CD4-positive, CD25-positive, alpha-beta regulatory T cell (primary cell): ENCODE measurements around the gene GRM5. TPM values are rescaled to one million over a fixed set of nuclear protein-coding genes. Genes with fewer than 3 reads are reported as not detected.
"Not testable (repeated sequence)": the region's sequence is repeated elsewhere in the genome, so short reads cannot be mapped to it uniquely, and the experiment has no call there.

ENCODE experiments used
- ATAC-seq, 2 donors: fragments of 150-1000 bp; cut with Tn5 transposase; one replicate each; pipeline ENCODE4 v1.10.0; 2021; ENCODE audit warnings: low read depth in 2 of 2, moderate number of reproducible peaks in 2 of 2, moderate library complexity in 1 of 2
- DNase-seq, 3 donors: peaks; one replicate each; pipeline versions ENCODE4 v3.0.0 to v3.0.0-alpha.2; 2012 to 2022; ENCODE audit warnings: mixed read lengths in 1 of 3
- H3K27ac ChIP-seq: one replicate; pipeline ENCODE4 v1.7.0; 2013; ENCODE audit warnings: mild to moderate bottlenecking, low read length; ENCODE audit not compliant: insufficient read depth, poor library complexity, severe bottlenecking
- H3K27me3 ChIP-seq: one replicate; pipeline ENCODE4 v1.7.0; 2013; ENCODE audit warnings: low read length; ENCODE audit not compliant: control insufficient read depth, insufficient read depth
- H3K36me3 ChIP-seq: one replicate; pipeline ENCODE4 v1.7.0; 2013; ENCODE audit warnings: mild to moderate bottlenecking, low read length, moderate library complexity; ENCODE audit not compliant: control insufficient read depth, insufficient read depth
- H3K4me1 ChIP-seq: 2 replicates; pipeline ENCODE4 v1.7.0; 2013; ENCODE audit warnings: mild to moderate bottlenecking, low read length; ENCODE audit not compliant: insufficient read depth, control insufficient read depth, poor library complexity, severe bottlenecking
- H3K4me3 ChIP-seq: one replicate; pipeline ENCODE4 v1.7.0; 2013; ENCODE audit warnings: low read depth, mild to moderate bottlenecking, low read length, moderate library complexity
- H3K9me3 ChIP-seq, 2 experiments: 1 replicate in 1 of 2; 2 replicates in 1 of 2; pipeline ENCODE4 v1.7.0; 2013; ENCODE audit warnings: low read length in 2 of 2, mild to moderate bottlenecking in 1 of 2, moderate library complexity in 1 of 2; ENCODE audit not compliant: control insufficient read depth in 2 of 2
- H3K27ac Mint-ChIP-seq, 3 donors: one replicate each; pipeline ENCODE4 v1.8.0; 2020 to 2022; ENCODE audit warnings: mild to moderate bottlenecking in 3 of 3, mixed read lengths in 3 of 3, moderate library complexity in 2 of 3
- H3K27me3 Mint-ChIP-seq: one replicate; pipeline ENCODE4 v1.8.0; 2022; ENCODE audit warnings: mild to moderate bottlenecking, mixed read lengths
- H3K36me3 Mint-ChIP-seq: one replicate; pipeline ENCODE4 v1.8.0; 2020; ENCODE audit warnings: mixed read lengths
- H3K4me1 Mint-ChIP-seq, 4 donors: one replicate each; pipeline ENCODE4 v1.8.0; 2020 to 2022; ENCODE audit warnings: mixed read lengths in 4 of 4, mild to moderate bottlenecking in 1 of 4
- H3K4me3 Mint-ChIP-seq, 4 donors: one replicate each; pipeline ENCODE4 v1.8.0; 2020 to 2022; ENCODE audit warnings: mild to moderate bottlenecking in 4 of 4, mixed read lengths in 4 of 4, moderate library complexity in 3 of 4
- H3K9me3 Mint-ChIP-seq, 7 donors: one replicate each; pipeline ENCODE4 v1.8.0; 2020 to 2022; ENCODE audit warnings: mixed read lengths in 7 of 7, mild to moderate bottlenecking in 3 of 7, moderate library complexity in 2 of 7
- polyA plus RNA-seq, 4 donors: library from polyadenylated mRNA; unstranded; fragments of 300-500 nt; fragmentation: Illumina TruSeq; gene quantifications; one replicate each; pipeline ENCODE4 v1.2.3, GENCODE V29; 2021
- total RNA-seq: library from RNA; stranded (reverse); gene quantifications from one replicate; pipeline ENCODE4 v1.2.3, GENCODE V29; 2022

GRM5 gene
- total RNA-seq = not detected
- polyA plus RNA-seq = not detected

DNA sequence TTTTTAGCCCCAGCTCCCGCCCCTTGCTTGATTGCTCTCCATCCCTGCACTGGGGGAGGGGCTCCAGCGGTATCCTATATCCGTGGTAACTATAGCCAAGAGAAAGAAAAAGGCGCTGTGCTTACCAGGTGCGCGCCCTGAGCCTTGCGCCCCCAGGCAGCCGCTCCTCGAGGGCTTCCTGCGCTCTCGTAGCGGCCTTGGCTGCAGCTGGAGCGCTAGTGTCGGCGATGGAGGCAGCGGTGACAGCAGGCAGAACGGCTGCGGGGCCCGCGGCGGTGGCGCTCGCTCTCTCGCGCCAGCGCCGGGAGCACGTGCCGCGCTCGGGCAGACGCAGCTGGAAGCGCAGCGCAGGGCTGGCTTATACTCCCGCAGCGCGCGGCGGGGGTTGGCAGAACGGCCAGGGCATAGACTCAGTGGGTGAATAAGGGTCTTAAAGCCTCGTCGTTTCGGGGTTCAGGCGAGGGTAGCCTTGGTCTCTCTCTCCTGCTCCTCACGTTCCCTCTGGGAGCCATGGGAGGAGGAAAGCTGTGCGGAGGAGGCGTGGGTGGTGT is at the start of gene GRM5:
GRM5 (minus strand) TSS at position 332 of the 551 bp plus-strand sequence. CDS start 18,110 bp downstream, outside the sequence.
- not testable (repeated sequence) for H3K27me3 ChIP-seq, H3K9me3 ChIP-seq, H3K36me3 Mint-ChIP-seq, H3K27ac Mint-ChIP-seq, DNase-seq, H3K36me3 ChIP-seq, H3K4me1 Mint-ChIP-seq, H3K4me1 ChIP-seq, H3K4me3 ChIP-seq, H3K9me3 Mint-ChIP-seq, H3K27me3 Mint-ChIP-seq, H3K27ac ChIP-seq, ATAC-seq
- H3K4me3 Mint-ChIP-seq = peak within 1 kb of the TSS in 1 of 4 donors; percentile 61

- DNase-seq = peak in 2 of 3 donors; percentile 2 to 6
- not testable (repeated sequence) for H3K9me3 Mint-ChIP-seq, H3K4me1 ChIP-seq, H3K4me1 Mint-ChIP-seq, H3K27ac ChIP-seq, H3K36me3 Mint-ChIP-seq, H3K27me3 ChIP-seq, H3K4me3 ChIP-seq, H3K27ac Mint-ChIP-seq, H3K9me3 ChIP-seq, H3K27me3 Mint-ChIP-seq, H3K4me3 Mint-ChIP-seq, H3K36me3 ChIP-seq, ATAC-seq
These were observed 32.2 kb upstream of the GRM5 start for GRCh38 chr11:89097956-89098355.

GRCh38 chr11:89093806-89094205 is 28.0 kb upstream of the GRM5 start:
- not testable (repeated sequence) for H3K4me3 Mint-ChIP-seq, H3K27ac Mint-ChIP-seq, H3K27ac ChIP-seq, H3K27me3 Mint-ChIP-seq, H3K36me3 ChIP-seq, H3K27me3 ChIP-seq, H3K36me3 Mint-ChIP-seq, ATAC-seq, H3K9me3 ChIP-seq, H3K4me1 ChIP-seq, H3K4me1 Mint-ChIP-seq, H3K4me3 ChIP-seq, DNase-seq
- peaks cover 1 to 11% (median 3%) of the 10 kb centered on the region in 7 donors for H3K9me3 Mint-ChIP-seq

- not testable (repeated sequence) for H3K4me3 Mint-ChIP-seq, H3K36me3 ChIP-seq, DNase-seq, H3K4me1 Mint-ChIP-seq, H3K27me3 ChIP-seq, H3K4me1 ChIP-seq, H3K9me3 ChIP-seq, ATAC-seq, H3K27me3 Mint-ChIP-seq, H3K27ac Mint-ChIP-seq, H3K36me3 Mint-ChIP-seq, H3K4me3 ChIP-seq, H3K27ac ChIP-seq
- peaks cover 0 to 10% (median 3%) of the 10 kb centered on the region in 7 donors for H3K9me3 Mint-ChIP-seq
These were observed 19.2 kb upstream of the GRM5 start for GRCh38 chr11:89084951-89085350.

GRCh38 chr11:89070911-89071310 is 5.1 kb upstream of the GRM5 start:
- not testable (repeated sequence) for ATAC-seq, H3K4me1 ChIP-seq, H3K4me3 ChIP-seq, H3K36me3 Mint-ChIP-seq, H3K9me3 ChIP-seq, H3K4me1 Mint-ChIP-seq, H3K27ac ChIP-seq, H3K4me3 Mint-ChIP-seq, H3K27ac Mint-ChIP-seq, H3K36me3 ChIP-seq, H3K9me3 Mint-ChIP-seq, H3K27me3 Mint-ChIP-seq, DNase-seq, H3K27me3 ChIP-seq

DNA sequence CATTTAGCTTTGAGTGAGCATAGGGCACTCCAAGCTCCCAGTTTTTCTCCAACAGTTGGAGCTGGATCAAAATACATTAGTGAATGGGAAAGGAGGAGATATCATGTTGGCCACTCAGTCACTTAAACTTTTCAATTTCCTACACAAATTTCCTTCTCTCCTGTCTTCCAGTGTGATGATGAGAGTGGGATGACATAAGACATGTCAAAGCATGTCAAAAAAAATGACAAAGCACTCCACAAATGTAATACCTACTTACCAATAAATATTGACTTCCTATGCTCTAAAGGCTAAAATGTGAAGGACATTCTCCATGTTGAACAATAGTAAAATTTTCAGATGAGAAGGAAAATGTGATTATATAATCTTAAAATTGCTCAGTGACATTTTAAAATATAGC is 1.5 kb upstream of the GRM5 start:
- Mint-ChIP-seq H3K36me3 (no peaks in the 10 kb centered on the region), H3K4me3 (no peak overlapping the region), H3K27me3 (no peaks in the 10 kb centered on the region), H3K4me1 (peaks cover 0 to 7% (median 2%) of the 10 kb centered on the region in 4 donors), H3K27ac (no peak overlapping the region), H3K9me3 (no peaks in the 10 kb centered on the region)
- Histone ChIP-seq H3K9me3 (no peaks in the 10 kb centered on the region), H3K4me1 (no peaks in the 10 kb centered on the region), H3K4me3 (no peak overlapping the region), H3K27me3 (no peaks in the 10 kb centered on the region), H3K36me3 (no peaks in the 10 kb centered on the region), H3K27ac (no peak overlapping the region)
- DNase-seq (no peak), ATAC-seq (no peak)

GRCh38 chr11:89065066-89065465 is 716 bp downstream of the GRM5 start:
- no peaks in the 10 kb centered on the region for H3K36me3 ChIP-seq
- no peak overlapping the region for H3K4me3 ChIP-seq
- H3K27ac ChIP-seq = no peak overlapping the region
- Mint-ChIP-seq H3K4me3 (no peak overlapping the region), H3K27ac (no peak overlapping the region), H3K36me3 (no peaks in the 10 kb centered on the region), H3K27me3 (no peaks in the 10 kb centered on the region), H3K9me3 (no peaks in the 10 kb centered on the region), H3K4me1 (peaks cover 0 to 7% (median 2%) of the 10 kb centered on the region in 4 donors)
- ATAC-seq (no peak), DNase-seq (no peak)
- no peaks in the 10 kb centered on the region for H3K27me3 ChIP-seq
- H3K4me1 ChIP-seq = no peaks in the 10 kb centered on the region
- H3K9me3 ChIP-seq = no peaks in the 10 kb centered on the region

- not testable (repeated sequence) for DNase-seq, H3K4me3 Mint-ChIP-seq, ATAC-seq, H3K9me3 ChIP-seq, H3K4me1 ChIP-seq, H3K27me3 ChIP-seq, H3K36me3 Mint-ChIP-seq, H3K27ac Mint-ChIP-seq, H3K9me3 Mint-ChIP-seq, H3K36me3 ChIP-seq, H3K4me1 Mint-ChIP-seq, H3K27me3 Mint-ChIP-seq, H3K4me3 ChIP-seq, H3K27ac ChIP-seq
These were observed 2.3 kb downstream of the GRM5 start for GRCh38 chr11:89063481-89063951.
